A549 treated with RU486 at 1 μM for 4 hours (cell line): ENCODE results near the gene C1QTNF9. TPM values are rescaled to one million over a fixed set of nuclear protein-coding genes. Genes with fewer than 3 reads are reported as not detected.

Source experiments
- total RNA-seq: library from RNA; stranded (reverse); fragments of 200-300 nt; extraction: Qiagen RNA extraction; gene quantifications from 5 replicates; pipeline ENCODE4 v1.2.3, GENCODE V29; 2022; ENCODE audit warnings: low read depth

The C1QTNF9 gene
- not detected in 5 replicates for total RNA-seq

GRCh38 chr13:24309300-24309699, at the start of gene C1QTNF9:
Gene C1QTNF9 (plus strand): TSS chr13:24309580. CDS start chr13:24316004, 6,424 bp downstream.

Other genes starting within 250 kb of the C1QTNF9 start
- 5.4 to 7.6 TPM (median 7.1 TPM) in 5 replicates for gene SPATA13, start 148.9 kb upstream of the C1QTNF9 start, total RNA-seq
- 31.5 to 40.7 TPM (median 38.9 TPM) in 5 replicates for gene PARP4, start 203.2 kb downstream of the C1QTNF9 start, total RNA-seq